OCI-M1 (cell line): Measurements from ENCODE around the gene PARD3B.

Experiments
- DNase-seq: peaks from one replicate; lab custom pipeline; 2025; lab: John Stamatoyannopoulos, UW

PARD3B gene

DNA sequence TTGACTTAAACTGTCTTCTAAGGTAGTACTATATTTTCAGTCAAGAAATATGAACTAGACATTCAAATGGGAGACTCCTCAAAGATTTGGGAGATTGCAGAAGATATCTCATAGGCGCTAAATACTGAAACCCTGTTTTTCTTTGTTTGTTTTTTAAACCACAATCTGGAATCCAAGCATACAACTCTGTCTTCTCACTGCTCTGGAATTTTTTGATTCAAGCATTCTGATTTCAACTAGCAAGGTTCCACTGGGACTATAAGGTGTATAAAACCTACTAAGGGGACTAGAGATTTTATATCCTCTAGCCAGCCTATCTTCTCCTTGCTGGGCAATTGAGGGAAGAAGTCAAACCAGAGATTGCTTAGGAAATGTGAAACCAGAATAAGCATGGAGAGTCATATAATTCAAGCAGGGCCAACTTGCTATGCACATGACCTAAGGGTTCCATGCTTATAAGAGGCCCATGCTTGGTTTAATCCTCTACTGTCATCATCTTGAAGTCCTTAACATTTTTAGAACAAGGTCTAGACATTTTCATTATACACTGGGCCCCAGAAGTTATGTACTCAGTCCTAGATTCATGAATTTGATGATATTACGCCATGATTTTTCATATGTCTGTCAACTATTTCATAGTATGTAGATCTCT lies 405.5 kb downstream of the PARD3B start:
- no peak for DNase-seq

GRCh38 chr2:204958371-204958770 lies 413.1 kb downstream of the PARD3B start:
- DNase-seq = peak; percentile 19

GRCh38 chr2:204964414-204964813 lies 419.1 kb downstream of the PARD3B start:
- no peak for DNase-seq

- no peak for DNase-seq
Measured at GRCh38 chr2:204966245-204966644, 421.0 kb downstream of the PARD3B start.

DNA sequence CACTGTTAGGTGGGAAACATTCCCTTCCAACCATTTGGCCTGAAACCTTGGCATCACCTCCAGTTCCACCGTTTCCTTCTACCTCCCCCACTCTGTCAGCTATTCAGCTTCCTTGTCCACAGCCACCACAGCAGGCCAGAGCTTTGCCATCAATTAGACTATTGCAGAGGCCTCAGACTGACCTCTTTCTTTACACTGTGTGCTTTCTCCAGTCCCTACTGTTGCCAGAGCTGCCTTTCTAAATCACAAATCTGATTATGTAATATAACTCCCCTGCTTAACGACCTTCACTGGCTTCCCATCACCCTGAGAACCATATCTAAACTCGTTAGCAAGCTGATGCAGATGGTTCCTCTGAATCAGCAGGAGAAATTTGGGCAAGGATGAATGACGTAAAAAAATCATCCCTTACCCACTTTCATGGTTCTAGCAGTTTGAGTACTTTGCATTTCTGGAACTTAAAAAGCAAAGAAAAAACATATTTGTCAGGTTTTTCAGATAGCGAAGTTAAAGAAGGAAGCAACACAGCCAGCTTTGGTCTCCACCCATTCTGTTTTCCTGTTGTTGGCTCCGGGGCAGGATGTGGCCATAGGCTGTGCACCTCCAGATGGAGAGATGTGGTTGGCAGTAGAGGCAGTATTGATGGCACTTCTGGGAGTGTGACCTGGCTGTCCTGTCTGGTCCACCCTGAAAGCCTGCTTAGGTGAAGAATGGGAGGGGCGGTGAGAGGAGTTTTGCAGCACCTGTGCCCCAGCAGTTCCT lies 422.1 kb downstream of the PARD3B start:
- DNase-seq = no peak

DNA sequence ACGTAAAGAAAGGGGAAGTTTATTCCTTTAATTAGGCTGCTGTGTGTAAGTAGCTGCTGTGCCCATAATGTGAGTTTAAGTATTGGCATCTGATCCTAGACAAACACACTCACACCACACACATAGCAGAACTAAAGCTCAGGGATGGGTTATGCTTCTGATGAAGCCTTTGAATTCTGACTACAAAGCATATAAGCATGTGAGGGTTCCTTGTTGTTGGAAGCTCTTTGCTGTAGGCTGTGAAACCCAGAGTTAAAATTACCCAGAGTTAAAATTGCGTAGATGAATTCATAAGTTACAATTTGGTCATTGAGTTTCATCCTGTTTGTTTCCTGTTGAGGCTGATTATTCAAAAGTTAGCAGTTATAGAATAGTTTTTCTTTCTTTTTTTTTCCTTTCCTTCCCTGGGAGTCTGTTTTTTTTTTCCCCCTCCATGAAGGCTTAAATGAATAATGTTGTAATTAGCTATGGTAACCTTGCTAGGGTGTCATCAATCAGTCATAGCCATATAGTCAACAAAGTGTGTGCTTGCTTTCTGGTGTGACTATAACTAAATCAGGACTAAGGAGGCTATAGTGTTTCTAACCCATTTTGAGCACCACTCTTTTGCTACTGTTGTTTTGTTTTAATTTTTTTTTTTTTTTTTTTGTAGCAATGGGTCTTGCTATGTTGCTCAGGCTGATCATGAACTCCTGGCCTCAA lies 426.1 kb downstream of the PARD3B start:
- no peak for DNase-seq

- DNase-seq = no peak
Measured at GRCh38 chr2:204972161-204972560, 426.9 kb downstream of the PARD3B start.

DNA sequence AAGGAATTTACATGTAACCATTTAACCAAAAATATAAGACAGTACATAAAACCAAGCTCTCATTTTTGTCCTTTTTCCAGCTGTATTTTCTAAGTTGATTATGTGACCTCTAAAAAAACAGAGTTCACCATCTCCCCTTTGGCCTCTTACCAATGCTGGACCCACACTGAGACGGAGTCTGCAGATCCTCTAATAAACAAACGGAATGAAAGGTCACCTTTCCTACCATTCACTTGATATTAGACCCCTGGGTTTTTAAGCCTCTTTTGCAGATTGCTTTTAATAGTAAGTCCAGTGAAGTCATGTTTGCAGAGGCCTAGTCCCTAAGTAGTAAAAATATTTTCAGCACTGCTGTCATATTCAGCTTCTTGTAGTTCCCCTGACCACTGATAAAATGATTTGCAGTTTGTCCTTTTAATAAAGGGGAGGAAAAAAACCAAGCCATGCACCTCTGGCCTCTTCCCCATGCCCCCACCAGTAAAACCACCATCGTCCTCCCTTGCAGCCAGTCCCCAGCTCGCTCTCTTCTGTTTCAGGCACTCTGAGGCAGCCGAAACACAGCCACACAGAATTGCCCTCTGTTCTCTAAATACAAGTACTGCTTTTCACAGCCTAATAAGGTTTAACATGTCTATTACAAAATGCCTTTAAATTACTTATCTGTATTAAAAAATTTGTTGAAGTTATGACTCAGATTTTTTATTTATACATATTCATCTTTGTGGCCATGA lies 427.5 kb downstream of the PARD3B start:
- no peak for DNase-seq

GRCh38 chr2:204973616-204974015 lies 428.3 kb downstream of the PARD3B start:
- no peak for DNase-seq

- no peak for DNase-seq
Measured at GRCh38 chr2:204974487-204974886, 429.2 kb downstream of the PARD3B start.

GRCh38 chr2:204977914-204978313 lies 432.6 kb downstream of the PARD3B start:
- DNase-seq = no peak

- DNase-seq = peak; percentile 74
Measured at GRCh38 chr2:204982303-204982702, 437.0 kb downstream of the PARD3B start.

- DNase-seq = no peak
Measured at GRCh38 chr2:204984518-204984917, 439.2 kb downstream of the PARD3B start.

DNA sequence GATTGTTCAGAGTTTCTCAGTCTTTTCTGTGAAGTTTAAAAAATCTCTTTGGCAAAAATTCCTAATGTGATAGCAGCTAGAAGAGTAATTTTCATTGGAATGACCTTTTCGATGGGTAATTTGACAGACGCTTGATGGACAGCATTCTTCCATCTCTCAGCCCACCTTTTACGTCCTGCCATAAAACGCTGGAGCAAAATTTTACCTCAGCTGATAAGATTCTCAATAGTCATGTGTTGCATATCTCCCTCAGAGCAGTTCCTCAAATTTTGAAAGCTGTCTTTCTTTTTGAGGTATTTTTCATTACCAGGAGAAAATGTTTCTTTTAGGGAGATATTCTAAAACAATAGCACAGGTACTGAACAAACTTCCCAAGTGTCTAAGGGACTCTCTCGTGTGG lies 441.4 kb downstream of the PARD3B start:
- peak; percentile 59 for DNase-seq

DNA sequence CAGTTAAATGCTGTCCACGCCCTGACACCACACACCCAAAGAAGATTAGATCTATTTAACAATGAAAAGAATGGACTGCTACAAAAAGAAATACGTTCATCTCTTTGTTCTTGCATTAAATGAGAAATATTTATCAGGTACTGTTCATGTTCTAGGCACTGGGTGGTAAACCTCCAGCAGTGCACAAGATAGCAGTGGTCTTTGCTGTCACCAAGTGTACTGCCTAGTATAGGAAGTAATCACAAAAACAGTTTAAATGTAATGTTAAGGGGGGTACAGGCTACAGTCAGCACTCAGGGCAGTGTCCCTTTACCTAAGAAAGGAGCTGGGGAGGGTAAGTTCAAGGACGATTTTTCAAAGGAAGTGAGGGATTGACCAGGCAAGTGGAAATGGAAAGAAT lies 443.6 kb downstream of the PARD3B start:
- peak; percentile 7 for DNase-seq

DNA sequence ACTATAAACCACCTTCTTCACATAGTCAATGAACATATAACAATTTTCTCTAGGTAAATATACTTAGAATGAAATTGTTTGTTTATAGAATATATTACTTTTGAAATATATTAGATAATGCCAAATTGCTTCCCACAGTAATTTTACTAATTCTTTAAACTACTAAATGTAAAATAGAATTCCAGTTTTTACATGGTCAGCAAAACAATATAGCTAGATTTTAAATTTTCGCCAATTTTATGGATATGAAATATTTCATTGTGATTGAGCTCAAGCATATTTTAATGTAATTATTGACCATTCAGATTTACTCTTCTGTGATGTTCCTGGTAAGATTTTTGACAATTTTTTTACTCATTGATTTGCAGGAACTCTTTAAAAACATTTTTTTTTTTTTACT lies 444.6 kb downstream of the PARD3B start:
- DNase-seq = no peak

- DNase-seq = no peak
Measured at GRCh38 chr2:205001300-205001966, 456.2 kb downstream of the PARD3B start.

DNA sequence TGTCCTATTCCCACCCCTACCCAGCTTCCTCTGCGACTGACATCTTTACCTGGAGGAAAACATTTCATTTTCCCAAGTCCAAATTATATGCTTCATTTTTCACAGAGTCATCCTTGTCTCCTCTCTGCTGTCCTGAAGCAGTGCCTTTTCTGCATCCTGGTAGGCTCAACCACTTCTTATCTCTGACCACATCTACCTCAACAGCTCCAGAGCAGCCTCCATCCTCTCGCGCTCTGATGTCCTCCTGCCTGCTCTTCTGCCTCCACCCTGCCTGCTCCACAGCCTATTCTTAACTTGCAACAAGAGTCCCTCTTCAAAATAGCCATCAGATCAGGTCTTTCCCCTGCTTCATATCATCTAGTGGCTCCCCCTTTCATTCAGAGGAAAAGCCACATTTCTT lies 457.1 kb downstream of the PARD3B start:
- peak; percentile 9 for DNase-seq

DNA sequence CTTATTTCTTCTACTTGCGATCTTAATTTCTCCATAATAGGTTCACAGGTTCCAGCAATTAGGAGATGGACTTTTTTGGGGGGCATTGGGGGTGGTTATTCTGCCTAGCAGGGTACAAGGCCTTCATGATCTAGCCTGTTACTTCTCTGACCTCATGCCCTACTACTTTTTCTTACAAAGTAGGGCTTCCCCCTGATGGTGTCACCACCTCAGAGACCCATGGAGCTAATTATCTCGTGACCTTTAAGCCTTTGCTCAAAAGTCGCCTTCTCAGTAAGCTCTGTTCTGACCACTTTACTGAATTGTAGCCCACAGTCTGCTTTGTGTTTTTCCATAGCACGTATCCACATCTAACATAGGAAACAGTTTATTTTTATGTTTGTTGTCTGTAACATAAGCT lies 458.0 kb downstream of the PARD3B start:
- DNase-seq = no peak

GRCh38 chr2:205010196-205010595 lies 464.9 kb downstream of the PARD3B start:
- DNase-seq = no peak

DNA sequence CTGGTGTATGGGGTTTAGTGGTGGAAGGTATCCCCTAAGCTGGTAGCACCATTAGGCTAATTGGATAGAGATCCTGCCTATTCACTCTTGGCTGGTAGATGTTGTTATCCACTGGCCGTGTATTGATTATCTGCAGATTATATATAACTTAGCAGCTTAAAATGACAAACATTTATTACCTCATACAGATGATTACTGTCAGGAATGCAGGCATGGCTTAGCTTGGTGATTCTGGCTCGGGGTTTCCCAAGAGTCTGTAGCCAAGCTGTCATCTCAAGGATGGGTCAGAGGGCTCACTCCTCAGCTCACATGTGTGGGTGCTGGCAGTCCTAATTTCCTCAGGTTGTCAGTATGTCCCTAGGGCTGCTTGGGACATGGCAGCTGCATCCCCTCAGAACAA lies 465.8 kb downstream of the PARD3B start:
- no peak for DNase-seq

DNA sequence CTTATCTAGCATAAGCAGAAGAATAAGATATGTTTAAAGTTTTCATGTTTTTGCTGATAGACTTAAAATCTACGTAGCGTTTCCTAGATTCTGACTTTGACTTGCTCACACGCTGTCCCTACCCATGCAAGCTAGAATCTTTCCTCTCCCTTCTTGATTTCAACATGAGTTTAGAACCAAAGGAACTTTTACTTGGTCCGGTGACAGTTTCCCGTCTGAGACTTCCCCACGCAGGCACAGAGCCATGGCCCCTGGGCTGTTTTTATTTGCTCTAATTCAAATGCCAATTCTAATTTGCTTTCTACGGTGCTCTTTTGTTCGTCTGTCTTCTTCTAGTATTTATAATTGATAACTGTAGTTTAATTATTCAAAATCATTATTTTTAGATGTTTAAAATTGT lies 467.7 kb downstream of the PARD3B start:
- no peak for DNase-seq
